HG02610 (cell line): Measurements from ENCODE around the gene EVC2.

ENCODE experiments used
- ATAC-seq: cut with Tn5 transposase; IDR thresholded peaks from one replicate; pipeline ENCODE4 v1.9.1; 2021; ENCODE audit warnings: mild to moderate bottlenecking, moderate library complexity; ENCODE audit not compliant: unreplicated experiment

EVC2 gene, protein sequence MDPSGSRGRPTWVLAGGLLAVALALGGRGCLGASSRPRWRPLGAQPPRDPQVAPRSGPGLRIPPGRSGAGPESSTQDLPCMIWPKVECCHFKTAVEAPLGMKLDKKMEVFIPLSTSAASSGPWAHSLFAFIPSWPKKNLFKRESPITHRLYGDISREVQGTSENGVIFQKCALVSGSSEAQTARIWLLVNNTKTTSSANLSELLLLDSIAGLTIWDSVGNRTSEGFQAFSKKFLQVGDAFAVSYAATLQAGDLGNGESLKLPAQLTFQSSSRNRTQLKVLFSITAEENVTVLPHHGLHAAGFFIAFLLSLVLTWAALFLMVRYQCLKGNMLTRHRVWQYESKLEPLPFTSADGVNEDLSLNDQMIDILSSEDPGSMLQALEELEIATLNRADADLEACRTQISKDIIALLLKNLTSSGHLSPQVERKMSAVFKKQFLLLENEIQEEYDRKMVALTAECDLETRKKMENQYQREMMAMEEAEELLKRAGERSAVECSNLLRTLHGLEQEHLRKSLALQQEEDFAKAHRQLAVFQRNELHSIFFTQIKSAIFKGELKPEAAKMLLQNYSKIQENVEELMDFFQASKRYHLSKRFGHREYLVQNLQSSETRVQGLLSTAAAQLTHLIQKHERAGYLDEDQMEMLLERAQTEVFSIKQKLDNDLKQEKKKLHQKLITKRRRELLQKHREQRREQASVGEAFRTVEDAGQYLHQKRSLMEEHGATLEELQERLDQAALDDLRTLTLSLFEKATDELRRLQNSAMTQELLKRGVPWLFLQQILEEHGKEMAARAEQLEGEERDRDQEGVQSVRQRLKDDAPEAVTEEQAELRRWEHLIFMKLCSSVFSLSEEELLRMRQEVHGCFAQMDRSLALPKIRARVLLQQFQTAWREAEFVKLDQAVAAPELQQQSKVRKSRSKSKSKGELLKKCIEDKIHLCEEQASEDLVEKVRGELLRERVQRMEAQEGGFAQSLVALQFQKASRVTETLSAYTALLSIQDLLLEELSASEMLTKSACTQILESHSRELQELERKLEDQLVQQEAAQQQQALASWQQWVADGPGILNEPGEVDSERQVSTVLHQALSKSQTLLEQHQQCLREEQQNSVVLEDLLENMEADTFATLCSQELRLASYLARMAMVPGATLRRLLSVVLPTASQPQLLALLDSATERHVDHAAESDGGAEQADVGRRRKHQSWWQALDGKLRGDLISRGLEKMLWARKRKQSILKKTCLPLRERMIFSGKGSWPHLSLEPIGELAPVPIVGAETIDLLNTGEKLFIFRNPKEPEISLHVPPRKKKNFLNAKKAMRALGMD

DNA sequence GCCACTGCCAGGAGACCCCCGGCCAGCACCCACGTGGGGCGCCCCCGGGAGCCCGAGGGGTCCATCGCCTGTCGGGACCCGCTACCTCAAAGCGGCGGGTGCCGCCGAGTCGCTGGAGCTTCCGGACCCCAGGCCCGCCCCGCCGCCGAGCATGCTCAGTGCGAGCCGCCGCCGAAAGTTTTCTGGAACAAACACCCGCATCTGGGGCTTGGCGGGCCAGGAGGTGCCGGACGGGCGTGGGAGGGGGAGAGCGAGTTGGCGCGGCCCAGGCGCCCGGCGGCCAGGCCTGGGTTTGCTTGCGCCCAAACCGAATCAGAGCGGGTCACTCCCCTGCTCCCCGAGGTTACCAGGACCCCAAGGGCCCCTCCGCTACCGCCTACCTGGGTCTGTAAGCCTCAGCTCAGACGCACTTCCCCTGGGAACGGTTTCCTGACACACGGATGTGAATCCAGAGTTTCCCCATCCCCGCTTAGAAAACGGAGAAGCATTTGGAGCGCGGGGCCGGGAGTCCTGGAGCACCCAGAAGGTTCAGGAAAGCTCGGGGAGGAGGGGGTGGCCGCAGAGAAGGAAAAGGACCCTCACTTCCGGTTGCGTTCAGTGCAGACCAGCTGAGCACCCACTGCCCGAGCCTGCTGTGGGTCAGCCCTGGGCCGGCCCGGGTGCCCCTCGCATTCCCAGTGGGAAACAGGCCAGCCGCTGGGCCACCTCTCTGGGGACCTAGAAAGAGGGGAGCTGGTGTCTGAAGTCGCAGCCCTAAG lies at the start of gene EVC2:
TSS of gene EVC2 (minus strand) at position 111 of the 758 bp plus-strand sequence. CDS start at position 65, 46 bp downstream.
- no peak for ATAC-seq

DNA sequence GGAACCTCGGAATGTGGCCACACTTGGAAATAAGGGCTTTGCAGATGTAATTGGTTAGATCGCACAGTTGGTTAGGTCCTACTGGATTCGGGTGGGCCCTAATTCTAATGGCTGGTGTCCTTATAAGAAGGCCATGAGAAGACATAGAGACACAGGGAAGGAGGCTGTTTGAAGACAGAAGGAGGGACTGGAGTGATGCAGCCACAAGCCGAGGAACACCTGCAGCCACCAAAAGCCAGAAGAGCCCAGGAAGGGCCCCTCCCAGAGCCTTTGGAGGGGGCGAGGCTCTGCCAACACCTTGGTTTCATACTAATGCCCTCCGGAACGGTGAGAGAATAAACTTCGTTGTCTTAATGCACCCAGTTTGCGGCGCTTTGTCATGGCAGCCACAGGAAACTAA lies 49.6 kb upstream of the EVC2 start:
- ATAC-seq = no peak

DNA sequence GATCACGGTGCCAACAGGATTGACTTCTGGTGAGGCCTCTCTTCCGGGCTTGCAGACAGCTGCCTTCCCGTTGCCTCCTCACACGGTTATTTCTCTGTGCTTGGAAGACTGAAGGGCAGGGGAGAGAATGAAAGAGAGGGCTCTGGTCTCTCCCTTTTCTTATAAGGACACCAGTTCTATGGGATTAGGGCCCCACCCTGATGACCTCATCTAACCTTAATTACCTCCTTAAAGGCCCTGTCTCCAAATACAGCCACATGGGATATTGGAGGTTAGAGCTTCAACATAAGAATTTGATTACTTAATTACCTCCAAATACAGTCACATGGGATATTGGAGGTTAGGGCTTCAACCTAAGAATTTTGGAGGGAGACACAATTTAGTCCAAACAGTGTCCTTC lies 49.2 kb upstream of the EVC2 start:
- ATAC-seq = no peak

DNA sequence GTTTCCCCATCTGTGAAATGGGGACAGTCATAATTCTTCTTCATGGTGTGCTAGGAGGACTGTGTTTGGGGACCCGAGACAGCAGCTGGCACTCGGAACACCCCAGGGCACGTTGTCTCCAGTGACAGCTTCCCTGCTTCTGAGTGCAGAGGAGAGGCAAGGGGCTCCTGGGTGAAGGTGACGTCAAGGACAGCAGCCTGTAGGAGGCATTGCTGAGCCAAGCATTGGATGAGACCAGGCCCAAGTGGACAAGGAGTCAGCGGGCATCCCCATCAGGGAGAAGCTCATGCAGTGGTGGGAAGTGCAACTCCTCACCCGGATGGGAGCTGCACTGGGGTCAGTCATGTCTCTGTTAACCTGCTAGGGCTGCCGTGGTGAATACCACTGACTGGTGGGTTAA lies 48.7 kb upstream of the EVC2 start:
- ATAC-seq = no peak

DNA sequence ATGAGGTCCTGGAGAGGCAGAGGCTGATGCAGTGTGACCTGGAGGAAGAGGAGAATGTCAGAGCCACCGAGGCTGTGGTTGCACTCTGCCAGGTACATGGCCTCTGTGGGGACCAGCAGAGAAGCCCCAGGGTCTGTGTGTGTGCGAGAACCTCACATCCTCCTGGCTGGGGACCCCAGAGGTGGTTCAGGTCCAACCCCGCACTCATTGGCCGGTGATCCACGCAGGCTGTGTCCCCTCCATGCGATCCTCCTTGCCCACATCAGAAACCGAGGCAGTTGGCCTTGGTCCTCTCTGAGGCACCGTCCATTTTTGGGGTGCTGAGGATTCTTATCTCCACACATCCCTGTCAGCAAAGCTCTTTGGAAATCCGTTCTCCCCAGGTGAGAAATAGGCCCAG lies 47.9 kb upstream of the EVC2 start:
- ATAC-seq = no peak

DNA sequence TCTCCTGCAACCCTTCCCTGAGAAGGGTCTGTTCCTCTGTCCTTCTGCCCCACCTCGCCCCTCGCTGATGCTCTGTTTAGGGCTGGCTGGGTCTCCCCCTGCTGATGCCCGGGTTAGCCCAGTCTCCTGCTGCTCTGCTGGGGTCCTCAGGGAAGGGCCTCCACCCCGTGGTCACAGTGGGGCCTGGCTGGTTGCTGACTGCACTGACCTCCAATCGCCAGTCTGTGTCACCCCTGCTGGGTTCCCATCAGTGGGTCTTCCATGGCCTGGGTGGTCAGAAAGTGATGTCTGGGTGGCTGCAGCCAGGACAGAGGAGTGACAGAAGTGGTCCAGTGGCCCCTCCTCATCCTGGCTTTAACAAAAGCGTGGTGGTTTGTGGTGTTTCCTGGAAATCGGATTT lies 47.3 kb upstream of the EVC2 start:
- ATAC-seq = no peak

DNA sequence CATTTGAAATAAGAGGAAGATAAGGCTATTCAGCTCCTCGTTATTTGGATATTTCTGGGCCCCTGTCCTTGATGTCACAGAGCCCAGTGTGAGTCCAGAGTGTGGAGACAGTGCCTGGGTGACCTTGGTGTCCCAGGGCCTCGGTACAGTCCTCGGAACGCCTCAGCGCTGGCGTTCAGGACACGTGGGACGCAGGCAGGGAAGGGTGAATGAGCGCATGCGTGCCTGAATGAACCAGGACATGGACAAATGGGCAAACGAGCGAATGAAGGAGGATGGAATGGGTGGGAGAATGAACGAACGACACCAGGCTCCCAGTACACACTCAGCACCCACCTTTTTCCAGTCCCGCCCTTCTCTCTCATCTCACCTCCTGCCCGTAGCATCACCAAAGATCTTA lies 46.8 kb upstream of the EVC2 start:
- no peak for ATAC-seq

DNA sequence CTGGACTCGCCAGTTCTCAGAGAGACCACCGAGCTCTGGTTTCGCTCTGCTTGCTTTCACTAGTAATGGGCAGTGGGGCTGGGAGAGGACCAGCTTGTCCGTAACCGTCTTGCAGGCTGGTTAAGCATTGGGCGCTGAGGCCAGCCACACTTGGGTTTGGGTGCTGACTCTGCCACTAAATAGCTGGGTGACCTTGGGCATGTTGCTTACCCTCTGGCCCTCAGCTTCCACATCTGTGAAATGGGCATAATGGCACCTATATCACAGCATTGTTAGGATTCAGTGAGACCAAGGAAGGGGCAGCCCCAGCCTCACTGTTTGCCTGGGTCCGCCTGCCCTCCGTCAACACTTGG lies 46.1 kb upstream of the EVC2 start:
- no peak for ATAC-seq

DNA sequence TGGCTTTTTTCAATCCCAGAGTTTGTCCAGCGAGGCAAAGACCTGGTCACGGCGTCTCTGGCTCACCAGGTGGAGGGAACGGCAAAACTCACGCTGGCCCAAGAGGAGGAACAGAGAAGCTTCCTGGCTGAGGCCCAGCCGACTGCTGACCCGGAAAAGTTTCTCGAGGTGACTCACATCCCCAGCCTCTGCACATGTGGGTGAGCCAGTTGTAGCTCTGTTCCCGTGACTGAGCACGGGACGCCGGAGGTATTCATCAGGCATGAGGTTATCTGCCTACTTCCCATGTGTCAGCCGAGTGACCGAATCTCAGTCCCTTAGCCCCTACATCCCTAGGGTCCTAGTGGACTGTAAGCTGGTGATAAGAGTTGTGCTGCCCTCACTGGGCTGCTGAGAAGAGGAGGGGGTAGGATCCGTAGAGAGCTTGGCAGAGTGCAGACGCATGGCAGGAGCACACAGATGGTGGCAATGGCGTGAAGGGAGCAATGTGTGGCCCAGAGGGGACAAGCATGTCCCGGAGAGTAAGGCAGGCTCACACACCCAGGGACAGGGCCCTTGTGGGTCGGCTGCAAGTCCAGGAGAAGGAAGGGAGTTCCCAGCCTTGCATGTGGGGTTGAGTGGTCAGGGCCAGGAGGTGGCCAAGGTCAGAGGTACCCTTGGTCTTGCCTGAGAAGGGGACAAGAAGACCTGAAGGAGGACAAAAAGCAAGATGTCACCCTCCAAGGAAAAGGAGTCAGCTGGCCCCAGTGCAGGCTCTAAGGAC lies 45.6 kb upstream of the EVC2 start:
- ATAC-seq = no peak

DNA sequence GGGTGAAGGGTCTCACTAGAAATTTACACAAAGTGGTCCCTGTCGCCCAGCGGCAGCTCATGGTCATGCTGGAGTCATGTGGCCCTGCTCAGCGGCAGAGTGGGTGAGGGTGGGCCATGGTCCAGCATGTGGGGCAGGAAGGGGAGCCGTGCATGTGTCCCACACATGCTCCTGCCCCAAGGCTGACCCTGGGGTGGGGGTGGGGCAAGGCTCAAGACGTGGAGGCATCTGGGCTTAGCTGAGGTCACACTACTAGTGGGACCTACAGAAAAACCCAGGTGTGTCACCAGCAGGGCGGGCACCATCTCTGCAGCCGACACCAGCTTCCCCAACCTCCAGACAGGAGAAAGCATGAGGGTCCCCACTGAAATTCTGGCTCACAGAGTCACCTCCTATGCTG lies 45.0 kb upstream of the EVC2 start:
- no peak for ATAC-seq

DNA sequence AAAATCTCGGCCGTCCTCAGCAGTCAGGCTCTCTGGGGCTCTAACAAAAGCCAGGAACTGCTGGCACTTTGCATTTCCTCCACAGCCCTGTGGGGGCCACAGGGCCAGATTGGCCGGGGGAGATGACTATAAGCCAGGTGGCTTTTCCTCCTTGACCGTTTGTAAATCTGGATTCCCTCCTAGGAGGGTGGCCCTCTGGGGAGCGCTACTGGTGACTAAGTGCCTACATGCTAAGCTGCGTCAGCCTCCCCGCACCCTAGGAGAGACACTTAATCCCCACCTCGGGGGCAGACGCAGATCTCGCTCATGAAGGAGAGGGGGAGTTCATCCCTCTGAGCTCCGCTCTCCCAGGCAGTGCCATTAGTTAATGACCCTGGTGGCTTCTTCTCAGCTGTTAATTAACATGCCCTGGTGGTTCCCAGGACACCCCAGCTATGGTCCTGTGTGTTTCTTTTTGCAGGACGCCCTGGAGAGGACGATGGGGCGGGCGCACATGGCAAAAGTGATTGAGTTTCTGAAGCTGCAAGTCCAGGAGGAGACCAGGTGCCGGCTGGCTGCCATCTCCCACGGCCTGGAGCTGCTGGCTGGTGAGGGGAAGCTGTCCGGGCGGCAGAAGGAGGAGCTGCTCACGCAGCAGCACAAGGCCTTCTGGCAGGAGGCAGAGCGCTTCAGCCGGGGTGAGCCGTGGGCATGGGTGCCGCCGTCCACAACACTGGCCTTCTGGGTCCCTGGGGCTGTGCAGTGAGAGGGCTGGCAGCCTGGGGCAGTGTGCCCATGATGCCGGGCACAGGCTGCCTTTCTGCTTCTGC lies 44.2 kb upstream of the EVC2 start:
- no peak for ATAC-seq

DNA sequence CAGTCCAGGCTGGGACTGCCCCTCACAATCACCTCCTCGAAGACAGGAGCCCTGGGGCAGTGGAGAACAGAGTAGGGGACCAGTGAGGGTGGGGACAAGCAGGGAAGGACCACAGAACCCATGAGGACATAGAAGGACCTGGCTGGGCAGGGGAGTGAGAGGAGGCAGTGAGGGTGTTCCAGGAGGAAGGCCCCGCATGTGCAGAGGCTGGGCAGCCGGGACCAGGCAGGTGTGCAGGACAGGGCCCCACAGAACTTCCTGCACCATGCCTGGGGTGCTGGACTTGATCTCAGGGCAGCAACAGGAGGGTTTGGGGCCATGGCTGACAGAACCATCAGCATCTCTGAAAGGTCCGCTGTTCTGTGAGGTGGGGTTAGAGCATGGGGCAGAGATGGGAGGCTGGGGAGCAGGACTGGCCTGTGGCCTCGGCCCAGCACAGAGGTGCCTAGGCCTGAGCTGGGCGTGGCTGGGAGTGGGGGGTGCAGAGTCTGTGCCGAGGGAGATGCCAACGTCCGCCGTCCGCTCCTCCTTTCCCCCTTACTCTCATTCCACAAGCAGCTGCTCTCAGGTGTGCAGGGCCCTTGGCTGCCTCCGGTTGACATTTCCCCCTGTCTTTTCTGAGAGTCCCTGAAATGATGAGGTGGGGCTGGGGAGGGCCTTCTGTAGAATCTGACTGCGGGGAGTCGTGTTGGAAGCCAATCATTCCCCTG lies 43.5 kb upstream of the EVC2 start:
- no peak for ATAC-seq

DNA sequence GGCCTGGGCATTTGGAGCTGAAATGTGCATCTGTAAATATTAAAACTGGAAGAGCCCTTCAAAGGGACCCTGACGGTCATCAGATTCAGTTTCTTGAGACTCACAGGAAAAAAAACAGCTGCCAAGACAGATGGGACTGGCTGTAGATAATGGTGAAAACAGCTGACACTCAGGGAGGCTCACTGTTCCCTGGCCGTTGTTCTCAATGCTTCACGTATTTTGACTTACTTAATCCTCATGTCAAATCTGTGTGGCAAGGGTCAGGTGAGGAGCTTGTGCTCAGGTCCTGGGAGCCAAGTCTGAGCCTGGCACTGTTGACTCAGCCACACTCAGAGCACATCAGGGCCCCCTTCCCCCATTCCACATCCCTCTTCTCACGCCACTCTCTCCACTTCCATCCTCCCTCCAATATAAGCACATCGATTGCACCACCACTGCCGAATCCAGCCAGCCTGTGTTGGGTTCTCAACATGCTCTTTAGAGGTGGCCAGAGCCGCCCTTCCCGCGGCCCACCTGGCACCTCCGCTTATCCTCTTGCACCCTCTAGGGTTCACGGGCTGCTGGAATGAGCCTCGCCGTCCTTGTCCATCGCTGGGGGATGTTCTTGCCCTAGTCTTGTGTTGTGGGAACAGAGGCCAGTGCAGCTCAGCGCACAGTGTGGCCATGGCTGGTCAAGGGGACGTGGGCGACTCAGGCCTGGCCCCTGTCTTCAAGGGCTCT lies 42.7 kb upstream of the EVC2 start:
- no peak for ATAC-seq

DNA sequence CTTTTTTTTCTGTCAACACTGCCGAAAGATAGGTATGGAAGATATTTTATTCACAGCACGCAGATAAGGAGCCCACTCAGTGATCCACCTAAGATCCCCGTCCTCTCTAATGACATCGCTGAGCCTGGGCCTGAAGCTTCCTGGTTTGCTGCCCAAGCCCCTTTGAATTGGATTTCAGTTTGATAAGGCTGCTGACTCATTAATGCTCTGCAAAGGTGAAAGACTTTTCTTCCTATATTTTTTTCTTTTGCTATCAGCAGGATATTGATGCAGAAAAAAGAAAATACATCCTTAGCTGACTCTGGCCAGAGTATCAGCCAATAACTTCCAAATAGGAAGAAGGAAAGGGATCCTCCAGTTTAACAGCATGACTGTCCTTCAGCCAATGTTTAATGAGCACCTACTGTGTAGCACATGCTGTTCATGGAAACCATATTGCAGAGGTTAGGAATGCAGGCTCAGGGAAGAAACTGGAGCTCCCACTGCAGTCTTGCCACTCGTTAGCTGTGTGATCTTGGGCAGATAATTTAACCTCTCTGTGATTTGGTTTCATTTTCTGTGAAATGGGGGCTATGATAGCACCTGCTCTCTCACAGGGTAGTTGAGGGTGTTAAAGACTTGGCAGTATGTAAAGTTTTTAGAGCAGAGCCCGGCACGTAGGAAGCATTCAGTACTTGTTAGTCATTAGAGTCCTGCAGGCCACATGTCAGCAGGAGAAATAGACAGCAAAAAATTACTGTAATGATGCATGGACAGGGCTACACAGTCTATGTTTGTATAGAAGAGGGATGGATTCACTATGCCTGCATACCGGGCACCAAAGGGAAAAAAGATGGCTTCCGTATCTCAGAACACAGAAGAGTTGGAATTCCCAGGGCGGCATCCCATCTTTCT lies 41.9 kb upstream of the EVC2 start:
- ATAC-seq = no peak

DNA sequence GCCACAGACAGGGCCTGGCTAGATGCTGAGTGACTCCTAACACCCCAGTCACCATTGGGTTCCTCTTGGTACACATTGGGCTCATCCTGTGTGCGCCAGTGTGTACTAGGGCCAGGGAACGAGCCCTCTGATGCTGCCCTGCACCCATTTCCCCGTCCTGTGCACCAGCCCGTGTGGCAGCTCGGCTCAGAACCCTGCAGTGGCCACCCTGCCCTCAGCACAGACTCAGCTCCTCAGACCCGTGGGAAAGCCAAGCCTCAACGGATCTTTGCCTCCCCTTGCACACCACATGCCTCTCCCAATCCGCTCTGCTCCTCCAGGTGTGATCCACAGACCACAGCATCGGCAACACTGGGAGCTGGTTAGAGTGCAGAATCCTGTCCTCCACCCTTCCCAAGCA lies 41.2 kb upstream of the EVC2 start:
- ATAC-seq = no peak

DNA sequence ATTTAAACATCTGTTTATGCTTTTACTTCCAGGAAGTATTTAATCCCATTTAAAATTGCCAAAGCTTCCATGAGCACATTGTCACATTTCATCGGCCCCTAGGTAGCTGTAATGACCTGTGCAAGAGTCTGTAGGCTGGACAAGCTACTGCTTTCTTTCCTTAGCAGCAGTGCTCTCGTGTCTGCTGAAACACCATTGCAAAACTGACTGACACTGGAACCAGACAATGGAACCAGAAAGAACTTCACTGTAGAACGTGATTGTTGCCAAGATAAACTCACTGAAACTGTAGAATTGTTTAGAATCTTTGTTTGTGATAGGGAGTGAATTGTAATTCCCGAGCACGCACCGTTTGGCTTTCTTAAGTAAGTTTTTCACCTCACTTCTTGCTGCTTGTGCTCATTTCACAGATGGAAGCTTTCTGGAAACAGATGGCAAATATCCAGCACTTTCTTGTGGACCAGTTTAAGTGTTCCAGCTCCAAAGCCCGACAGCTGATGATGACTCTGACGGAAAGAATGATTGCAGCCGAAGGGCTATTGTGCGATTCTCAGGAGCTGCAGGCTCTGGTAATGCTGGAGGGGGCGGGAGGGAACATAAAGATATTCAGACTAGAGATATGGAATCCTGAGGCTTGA lies 39.5 kb upstream of the EVC2 start:
- ATAC-seq = no peak
